Stimulated activated CD4-positive, alpha-beta T cell treated with anti-CD3 and anti-CD28 coated beads, Interleukin-2, amount 100 ng/mL, for 4 hours (primary cell): Measurements from ENCODE around the gene TIFAB.

ENCODE experiments used
- DNase-seq: peaks from one replicate; pipeline ENCODE4 v3.0.0-alpha.2; 2020; ENCODE audit warnings: low read depth

TIFAB gene

DNA sequence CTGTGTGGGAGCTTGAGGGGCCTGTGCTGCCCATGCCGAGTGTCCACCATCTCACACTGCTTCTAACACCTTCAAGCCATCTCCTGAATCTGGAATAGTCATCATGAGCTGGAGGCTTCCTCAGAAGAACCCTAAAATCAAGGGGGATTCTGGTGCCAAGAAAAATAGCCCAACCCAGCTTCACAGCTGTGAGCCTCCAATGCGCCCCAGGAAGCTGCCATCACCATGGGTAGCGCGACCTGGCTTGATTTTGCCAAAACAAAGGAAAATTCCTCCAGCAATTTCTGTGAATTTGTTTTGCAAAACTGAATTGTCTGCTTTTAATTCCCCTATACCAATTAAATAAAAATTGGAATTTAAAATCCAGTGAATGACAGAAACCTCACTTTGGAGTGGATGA is 6.2 kb upstream of the TIFAB start:
- DNase-seq = no peak

DNA sequence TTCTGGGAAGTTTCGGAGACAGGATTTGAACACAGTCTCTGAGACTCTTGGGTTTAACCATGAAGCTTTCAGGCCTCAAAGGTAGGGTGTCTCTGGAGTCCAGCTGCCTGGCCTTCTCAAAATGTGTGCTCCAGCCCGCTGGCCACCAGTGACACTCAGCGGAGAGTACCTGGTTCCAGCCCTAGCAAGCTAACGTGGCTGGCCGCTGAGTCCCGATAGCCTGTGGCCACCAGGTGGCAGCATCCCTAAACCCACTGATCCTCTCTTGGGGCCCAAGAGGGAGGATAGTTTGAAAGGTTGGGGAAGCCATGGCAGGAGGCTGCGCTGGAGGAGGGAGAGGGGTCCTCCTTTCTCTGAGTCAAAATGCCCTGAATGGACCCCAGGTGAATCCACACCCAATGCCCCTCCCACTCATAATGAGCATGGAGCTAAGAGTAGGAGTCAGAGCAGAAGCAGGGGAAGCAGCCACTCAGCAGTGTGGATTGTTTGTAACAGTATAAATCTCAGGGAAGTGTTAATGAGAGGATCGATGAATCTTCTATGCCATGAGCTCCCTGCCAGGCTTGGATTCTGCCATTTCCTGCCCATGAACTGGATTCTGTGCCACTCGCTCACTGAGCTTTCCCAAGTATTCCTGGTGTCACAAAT is 5.4 kb upstream of the TIFAB start:
- DNase-seq = peak; percentile 20

DNA sequence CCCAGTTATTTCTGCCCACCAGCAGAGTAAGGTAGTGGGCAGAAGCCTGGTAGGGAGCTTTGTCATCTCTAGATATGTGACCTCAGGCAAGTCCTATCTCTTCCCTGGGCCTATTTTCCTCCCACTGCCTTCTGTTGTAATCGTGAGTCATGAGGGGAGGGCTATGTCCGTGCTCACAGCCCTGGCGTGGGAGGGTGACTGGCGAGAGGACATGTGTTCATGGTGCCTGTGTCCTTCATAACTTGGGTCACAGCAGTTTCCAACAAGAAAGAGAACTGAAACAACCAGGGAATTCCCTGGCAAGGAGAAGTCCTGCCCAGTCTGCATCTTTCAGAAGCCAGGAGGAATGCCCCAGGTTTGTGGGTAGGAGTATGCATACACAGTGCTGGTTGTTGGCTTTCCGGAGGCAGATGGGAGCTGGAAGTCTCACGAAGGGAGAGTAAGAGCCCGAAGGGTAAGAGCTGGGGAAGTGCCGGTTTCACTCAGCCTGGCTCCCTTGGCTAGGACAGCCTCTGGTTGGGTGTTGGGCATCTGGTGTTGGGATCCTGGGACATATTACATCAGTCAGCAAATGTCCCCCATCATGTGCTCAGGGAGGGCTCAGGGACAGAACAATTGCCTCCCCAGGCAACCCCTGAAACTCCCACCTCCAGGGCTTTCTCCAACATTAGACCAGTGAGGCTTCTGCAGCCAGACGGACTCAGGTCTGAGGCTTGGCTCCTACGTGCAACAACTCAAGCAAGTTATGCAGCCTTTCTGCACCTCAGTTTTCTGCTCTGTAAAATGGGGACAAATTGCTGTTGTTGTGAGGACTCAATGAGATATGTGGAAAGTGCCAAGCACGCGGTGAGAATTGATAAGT is 4.3 kb upstream of the TIFAB start:
- DNase-seq = no peak

DNA sequence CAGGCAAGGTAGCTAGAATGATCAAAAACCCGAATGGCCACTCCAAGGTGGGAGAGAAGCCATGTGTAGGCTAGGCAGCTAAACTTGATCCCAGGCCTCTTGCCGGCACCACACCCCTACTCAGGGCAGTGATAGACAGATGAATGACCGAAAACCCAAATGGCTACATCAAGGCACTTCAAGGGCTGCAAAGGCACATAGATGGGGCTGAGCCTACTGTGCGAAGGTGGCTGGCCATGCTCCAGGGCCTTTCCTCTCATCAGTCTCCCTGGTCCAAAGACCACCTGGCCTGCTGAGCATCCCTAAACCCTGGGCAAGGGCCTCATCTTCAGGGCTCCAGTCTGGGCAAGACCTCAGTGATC is 3.7 kb upstream of the TIFAB start:
- DNase-seq = no peak

DNA sequence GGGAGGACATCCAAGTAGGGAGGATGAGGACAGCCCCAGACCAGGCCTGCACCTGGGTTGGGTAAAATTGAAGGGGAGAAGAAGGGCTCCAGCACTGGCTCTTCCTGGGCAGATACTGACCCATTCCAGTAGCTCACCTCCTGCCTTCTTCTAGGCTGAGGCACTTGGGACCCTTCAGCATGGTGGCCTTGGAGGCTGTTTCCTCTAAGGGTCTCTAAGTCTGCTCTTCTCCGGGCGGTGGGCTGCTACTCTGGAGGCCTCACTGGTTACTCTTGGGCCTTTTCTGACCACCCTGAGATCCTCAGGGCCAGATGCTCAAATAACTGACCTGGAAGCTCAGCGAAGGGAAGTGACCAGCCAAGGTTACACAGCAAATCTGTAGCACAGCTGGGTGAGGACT is 2.8 kb upstream of the TIFAB start:
- no peak for DNase-seq

DNA sequence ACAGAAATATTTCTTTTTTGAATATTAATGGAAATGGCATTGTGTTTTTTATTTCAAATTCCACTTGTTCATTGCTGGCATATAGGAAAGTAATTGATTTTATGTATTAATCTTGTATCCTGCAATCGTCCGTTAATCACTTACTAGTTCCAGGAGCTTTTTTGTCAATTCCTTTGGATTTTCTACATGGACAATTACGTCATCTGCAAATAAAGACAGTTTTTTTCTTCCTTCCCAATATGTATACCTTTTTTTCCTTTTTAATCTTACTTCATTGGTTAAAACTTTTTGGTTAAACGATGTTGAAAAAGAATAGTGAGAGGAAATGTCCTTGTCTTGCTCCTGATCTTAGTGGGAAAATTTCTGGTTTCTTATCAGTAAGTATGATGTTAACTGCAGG is 1.5 kb upstream of the TIFAB start:
- DNase-seq = no peak

DNA sequence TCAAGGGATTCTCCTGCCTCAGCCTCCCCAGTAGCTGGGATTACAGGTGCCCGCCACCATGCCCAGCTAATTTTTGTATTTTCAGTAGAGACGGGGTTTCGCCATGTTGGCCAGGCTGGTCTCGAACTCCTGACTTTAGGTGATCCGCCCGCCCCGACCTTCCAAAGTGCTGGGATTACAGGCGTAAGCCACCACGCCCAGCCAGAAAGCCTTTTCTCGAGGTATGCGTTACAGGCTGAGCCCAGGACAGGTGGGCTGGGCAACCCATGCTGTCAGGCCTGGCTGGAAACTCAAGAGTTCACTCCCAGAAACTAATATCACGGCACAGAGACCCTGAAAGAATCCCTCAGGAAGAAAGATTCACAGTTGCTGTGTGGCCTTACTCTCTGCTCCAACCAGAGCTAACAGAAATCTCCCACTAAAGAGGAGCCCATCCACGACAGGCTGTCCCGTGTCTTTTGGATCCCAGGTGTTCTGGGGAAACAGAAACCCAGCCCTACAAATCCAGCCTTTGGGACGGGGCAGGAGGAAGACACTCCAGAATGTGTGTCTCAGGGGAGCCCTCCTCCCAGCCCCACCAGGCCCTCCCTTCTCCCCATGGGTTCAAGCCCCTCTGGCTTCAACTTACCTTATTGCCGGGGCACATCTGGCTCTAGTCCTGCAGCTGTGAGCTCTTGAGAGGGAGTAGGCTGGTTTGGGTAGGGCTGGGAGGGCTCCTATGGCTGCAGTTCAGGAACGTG is 400 bp downstream of the TIFAB start:
- DNase-seq = no peak

DNA sequence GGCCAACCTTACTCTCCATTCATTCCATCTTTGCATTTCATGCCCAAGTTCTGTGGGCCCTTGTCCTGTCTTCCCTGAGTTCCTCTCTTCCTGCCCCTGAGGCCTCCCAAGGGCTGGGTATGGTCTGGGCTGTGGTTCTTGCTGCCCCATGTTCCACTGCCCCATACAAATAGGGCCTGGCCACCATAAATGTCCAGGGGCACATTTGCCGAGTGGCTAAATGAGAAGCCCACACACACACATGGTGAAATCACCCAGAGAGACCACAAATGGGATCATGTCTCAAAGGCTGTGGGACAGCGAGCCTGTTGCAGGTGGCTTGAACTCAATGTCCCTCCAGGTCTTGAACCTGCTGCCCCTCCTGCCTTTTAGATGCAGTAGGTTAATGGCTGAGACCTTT is 1.2 kb downstream of the TIFAB start:
- no peak for DNase-seq

DNA sequence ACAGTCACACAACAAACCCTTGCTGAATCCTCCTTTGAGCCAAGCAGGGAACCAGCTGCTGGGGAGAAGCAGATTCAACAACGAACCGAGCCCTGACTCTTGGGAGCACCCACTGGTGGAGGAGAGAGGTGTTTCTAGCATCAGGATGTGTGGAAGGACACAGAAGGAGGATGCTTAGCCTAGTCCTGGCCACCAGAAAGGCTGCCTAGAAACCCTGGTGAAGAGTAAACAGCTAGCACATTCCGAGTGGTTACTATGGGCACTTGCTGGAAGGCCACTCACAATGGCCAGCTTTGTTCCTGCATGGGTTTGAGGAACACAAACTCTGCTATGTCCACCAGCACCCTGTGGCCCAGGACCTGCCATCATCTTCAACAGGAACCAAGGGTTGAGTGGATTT is 1.8 kb downstream of the TIFAB start:
- DNase-seq = no peak

DNA sequence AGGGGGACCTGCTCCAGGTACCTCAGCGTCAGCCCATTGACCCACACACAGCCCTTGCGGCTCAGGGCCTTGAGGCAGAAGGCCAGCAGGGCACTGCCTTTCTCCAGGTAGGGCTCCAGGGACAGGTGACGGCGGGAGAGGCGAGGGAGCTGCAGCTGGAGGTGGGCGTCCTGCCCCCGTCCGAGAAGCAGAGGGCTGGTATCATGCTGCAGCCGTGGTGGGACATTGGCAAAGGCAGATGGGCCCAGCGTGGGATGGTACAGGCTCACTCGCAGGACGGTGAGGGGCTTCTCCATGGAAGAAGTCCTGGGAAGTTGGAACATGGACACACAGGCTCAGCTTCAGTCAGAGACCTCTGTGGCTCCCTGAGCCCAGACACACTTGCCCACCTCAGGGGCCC is 2.5 kb downstream of the TIFAB start:
- DNase-seq = no peak

DNA sequence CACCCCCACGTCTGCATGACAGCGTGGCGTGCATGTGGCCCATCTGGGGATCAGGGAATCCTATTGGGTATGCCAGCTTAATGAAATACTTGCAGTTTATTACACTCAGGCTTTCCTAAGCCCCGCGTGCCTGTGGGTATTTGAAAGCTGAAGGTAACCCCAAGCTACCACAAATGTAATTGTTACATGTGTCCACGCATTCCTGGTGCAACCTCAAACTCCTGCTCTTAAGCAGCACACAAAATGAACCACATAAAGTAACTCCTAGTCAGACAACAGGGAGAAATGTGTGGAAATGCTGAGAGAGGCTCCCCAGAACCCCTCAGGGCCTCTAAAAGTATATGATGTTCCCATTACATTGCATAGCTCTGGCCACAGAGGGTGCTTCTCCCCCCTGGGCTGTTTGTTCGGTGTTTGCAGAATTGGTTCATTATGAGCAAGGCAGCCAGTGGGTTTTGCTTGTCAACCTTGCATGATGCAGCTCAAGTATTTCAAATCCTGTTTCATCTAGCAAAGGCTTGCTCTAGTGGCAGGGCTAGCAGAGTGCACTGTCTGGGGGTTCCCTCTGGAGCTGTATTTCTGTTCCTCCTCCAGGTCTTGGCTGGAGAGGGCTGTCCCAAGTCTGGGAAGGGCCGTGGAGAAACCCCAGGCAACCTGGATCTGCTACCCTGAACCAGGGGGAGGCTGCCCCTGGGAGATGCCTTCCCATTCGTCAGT is 3.2 kb downstream of the TIFAB start:
- DNase-seq = no peak

DNA sequence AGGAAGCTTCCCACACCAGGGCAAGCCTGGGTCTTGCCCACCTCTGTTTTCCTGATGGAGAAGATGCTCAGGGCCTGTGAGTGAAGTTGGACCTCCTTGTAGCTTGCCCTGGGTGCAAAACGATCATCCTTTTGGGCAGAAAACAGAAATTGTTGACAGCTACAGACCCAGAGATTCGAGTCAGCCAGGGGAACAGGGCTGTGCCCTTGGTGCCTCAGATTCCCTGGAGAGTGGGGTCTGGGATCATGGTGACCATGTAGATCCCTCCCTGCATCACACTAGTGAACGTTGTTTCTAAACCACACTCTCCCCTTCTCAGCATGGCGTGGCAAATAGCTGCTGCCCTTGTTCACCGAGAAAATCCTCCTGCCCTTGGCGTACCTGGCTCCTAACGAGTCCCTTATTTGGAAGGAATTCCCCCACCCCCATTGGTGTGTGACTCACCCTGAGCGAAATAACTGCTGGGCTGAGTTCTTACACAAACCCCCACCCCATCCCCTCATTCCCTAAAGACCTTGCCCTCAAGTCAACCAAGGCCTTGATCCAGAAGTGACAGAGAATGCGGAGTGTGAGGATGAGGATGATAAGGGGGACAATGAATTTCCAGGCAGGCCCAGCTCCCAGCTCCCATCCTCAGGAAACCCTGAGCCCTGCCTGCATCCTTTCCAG is 3.9 kb downstream of the TIFAB start:
- DNase-seq = no peak

DNA sequence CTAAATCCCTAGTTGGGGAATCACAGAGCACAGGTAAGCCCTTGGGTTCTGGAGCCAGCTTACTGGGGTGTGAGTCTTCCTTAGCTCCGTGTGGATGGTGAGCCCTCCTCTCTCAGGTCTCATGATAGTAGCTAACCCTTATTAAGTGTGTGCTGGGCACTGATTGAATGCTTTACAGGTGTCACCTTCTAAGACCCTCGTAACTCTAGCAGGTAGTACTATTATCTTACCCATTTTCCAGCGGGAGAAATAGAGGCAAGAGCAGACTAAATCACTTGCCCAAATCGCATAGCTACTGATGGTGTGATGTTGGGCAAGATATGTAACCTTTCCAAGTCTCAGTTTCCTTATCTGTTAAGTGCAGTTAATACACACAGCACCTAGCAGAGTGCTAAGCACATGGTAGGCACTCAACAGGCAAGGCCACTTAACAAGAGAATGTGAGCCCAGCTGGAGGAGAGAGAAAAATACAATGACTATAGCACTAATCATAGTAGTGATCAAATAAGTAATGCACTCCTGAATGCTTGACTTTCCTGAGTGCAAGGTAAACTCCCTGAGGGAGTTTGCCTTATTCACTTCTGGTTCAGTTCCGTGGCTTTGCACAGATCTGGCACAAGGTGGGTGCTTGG is 4.7 kb downstream of the TIFAB start, which contains the start of gene DCANP1:
DCANP1 (minus strand) TSS at position 51 of the 632 bp plus-strand sequence. CDS start 240 bp downstream, outside the sequence.
- DNase-seq = no peak

DNA sequence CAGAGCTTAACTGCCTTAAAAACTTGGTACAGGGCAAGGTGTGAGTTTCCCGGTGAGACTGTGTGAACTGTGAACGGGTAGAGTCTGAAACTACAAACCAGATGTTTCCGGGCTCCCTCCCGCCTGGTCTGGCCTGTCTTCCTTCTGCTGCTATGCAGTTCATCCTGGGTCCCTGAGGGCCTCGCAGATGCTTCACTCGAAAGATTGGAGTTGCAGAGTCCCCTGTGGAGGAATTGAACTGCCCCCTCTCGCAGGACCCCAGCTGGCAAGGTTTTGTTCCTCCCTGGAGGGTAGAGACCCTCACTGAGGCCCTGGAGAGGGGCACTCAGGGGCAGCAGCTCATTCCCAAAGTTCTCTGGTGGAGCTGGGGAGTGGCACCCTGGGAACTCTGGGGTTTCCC is 5.5 kb downstream of the TIFAB start:
- DNase-seq = no peak

DNA sequence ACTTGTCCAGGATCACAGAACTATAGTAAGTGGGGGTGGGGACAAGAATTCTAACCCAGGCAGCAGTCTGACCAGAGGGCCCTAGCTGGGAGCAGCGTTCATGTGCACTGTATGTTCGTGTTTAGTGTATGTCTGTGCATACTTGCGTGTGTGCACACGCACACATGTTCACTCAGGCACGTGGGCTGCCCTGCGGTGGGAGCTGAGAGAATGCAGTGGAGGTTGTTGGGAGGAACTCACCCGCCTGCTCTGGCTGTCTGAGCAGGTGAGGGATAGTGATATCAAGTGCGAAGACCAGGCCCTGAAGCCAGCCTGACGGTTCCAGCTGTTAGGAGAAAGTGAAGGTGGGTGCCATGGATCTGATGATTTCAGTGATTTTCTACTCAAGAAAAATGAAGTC is 5.9 kb downstream of the TIFAB start:
- no peak for DNase-seq

DNA sequence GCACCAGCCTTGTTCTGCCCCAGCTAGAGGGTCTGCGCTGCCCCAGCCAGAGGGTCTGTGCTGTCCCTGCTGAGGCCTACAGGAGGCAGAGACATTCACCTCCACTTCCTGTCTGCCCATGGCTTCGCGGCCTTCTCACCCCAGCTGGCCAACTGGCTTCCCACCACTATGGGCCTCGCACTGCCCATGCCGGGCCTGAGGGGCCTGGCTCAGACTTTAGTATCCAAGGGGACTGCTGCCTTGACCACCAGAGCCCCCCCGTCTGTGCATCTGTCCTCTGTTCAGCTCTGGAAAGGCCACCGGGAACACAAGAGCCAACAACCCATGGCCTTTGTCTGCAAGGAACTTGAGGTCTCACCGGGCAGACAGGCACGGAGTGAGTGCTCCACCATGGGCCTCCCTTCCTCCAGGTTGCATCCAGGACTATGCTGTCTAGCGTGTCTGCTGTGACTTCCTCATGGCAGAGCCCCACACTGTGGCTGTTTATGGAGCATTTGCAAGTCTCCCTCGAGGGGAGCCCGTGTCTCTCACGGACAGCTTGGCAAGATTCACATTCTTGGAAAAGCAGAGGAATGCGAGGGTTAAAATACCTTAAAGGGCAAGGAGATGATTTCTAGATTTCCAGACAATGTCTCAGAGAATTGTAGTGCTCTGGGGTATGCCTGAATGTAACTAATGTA is 6.7 kb downstream of the TIFAB start:
- DNase-seq = no peak

DNA sequence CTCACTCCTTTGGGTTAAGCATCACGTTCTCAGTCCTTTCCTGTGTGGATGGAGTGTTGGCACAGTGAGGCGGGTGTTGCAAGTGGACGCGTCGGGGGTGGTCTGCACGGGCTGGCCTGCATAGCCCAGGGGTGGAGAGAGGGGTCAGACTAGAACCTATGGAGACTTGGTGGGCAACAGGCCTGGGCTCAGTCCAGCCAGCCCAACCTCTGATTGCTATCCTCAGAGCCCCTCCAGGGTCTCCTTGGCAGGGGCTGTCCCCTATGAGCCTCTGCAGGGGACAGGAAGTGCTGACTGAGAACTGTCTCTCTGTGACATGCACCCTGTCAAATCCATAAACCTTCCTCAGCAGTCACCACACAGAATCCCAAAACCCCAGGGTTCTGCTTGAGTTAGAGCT is 7.3 kb downstream of the TIFAB start:
- DNase-seq = no peak

DNA sequence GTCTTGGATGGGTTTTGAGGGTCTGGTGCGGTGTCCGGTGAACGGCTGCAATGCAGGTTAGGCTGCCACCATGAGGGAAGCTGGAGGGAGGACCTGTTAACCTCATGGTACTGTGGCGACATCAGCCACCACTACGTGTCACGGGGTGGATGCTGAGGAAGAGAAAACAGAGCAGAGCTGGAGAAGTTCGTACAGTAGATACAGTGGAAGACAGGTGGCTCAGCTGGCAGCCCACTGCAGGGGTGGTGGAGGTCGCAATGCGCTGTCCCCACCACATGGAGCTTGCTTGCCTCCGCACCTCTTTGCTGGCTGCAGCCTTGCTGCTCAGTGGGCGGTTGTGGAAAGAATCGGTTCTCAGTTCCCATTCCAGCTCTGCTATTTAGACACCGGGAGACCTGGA is 7.8 kb downstream of the TIFAB start:
- no peak for DNase-seq

DNA sequence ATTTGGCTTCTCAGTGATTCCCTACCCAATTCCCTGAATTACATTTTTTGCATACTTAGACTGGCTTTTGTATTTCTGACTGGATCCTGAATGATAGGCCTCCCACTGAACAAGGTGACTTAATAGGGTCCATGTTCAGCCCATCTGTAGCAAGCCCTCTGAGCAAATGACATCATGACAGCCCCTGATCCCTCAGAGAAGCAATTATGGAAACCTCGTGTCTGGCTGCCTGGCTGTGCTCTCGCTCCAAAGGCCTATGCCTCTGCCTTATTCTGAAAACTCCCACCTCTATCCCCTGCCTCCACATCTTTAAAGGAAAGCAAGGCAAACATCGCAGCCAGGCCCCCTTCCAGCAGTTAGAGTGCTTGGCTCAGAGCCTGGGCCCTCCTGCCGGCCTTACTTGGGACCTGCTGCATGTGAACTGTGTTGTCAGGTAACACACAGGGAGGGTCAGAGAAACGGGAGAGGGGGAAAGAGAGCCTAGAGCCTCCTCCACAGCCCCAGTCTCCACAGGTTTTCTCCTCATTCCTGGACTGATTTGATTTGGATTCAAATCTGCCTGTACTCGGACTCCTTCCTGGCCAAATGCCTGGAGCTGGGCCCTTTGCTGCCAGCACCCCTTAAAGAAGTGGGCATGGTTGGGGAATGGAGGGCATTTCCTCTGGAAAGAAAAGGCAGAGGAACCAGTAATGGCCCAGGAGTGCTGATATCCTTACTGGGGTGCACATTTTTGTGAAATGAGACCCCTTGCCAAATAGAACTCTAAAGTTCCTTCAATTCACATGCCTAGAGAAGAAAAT is 8.8 kb downstream of the TIFAB start:
- DNase-seq = no peak
